ENCODE data around the gene COQ4. TPM values are rescaled to one million over a fixed set of nuclear protein-coding genes. Genes with fewer than 3 reads are reported as not detected.

Gene COQ4
- total RNA-seq, 1 donor from 2014 or later = 56.2 TPM

GRCh38 chr9:128292009-128292408 is 30.6 kb upstream of the COQ4 start:
- TF ChIP-seq CTCF (IDR thresholded peaks at IDR 0.05; ENCODE audit: unreplicated experiment) = no peak
- DNase-seq (ENCODE audit: low spot score in 2 of 2, unreplicated experiment in 2 of 2) = no peak
- peaks cover 13% of the 10 kb centered on the region for H3K36me3 Mint-ChIP-seq
- H3K4me3 Mint-ChIP-seq = no peak overlapping the region
- no peaks in the 10 kb centered on the region for H3K27me3 Mint-ChIP-seq (ENCODE audit: low read depth)
- peaks cover 1% of the 10 kb centered on the region for H3K4me1 Mint-ChIP-seq
- no peaks in the 10 kb centered on the region for H3K9me3 Mint-ChIP-seq
- H3K27ac Mint-ChIP-seq = no peak overlapping the region

- TF ChIP-seq CTCF (IDR thresholded peaks at IDR 0.05; ENCODE audit: unreplicated experiment) = no peak
- Mint-ChIP-seq H3K27me3 (ENCODE audit: low read depth) (no peaks in the 10 kb centered on the region), H3K4me1 (peaks cover 1% of the 10 kb centered on the region), H3K27ac (no peak overlapping the region), H3K9me3 (no peaks in the 10 kb centered on the region), H3K4me3 (no peak overlapping the region), H3K36me3 (peaks cover 11% of the 10 kb centered on the region)
- no peak for DNase-seq (ENCODE audit: low spot score in 2 of 2, unreplicated experiment in 2 of 2)
These were observed 29.5 kb upstream of the COQ4 start for GRCh38 chr9:128293091-128293490.

GRCh38 chr9:128294142-128294541 is 28.5 kb upstream of the COQ4 start:
- DNase-seq (ENCODE audit: low spot score in 2 of 2, unreplicated experiment in 2 of 2) = no peak
- Mint-ChIP-seq H3K4me3 (no peak overlapping the region), H3K9me3 (no peaks in the 10 kb centered on the region), H3K4me1 (peaks cover 7% of the 10 kb centered on the region), H3K27ac (no peak overlapping the region), H3K27me3 (ENCODE audit: low read depth) (no peaks in the 10 kb centered on the region), H3K36me3 (peaks cover 4% of the 10 kb centered on the region)
- no peak for TF ChIP-seq CTCF (IDR thresholded peaks at IDR 0.05; ENCODE audit: unreplicated experiment)

- peaks cover 7% of the 10 kb centered on the region for H3K4me1 Mint-ChIP-seq
- no peak overlapping the region for H3K27ac Mint-ChIP-seq
- no peaks in the 10 kb centered on the region for H3K9me3 Mint-ChIP-seq
- H3K27me3 Mint-ChIP-seq (ENCODE audit: low read depth) = no peaks in the 10 kb centered on the region
- DNase-seq (ENCODE audit: low spot score in 2 of 2, unreplicated experiment in 2 of 2) = no peak
- no peak overlapping the region for H3K4me3 Mint-ChIP-seq
- TF ChIP-seq CTCF (IDR thresholded peaks at IDR 0.05; ENCODE audit: unreplicated experiment) = no peak
- peaks cover 3% of the 10 kb centered on the region for H3K36me3 Mint-ChIP-seq
These were observed 26.1 kb upstream of the COQ4 start for GRCh38 chr9:128296340-128297220.

GRCh38 chr9:128297221-128297773 is 25.3 kb upstream of the COQ4 start:
- Mint-ChIP-seq H3K36me3 (peaks cover 3% of the 10 kb centered on the region), H3K27ac (no peak overlapping the region), H3K27me3 (ENCODE audit: low read depth) (no peaks in the 10 kb centered on the region), H3K4me1 (peaks cover 7% of the 10 kb centered on the region), H3K9me3 (no peaks in the 10 kb centered on the region), H3K4me3 (no peak overlapping the region)
- DNase-seq (ENCODE audit: low spot score in 2 of 2, unreplicated experiment in 2 of 2) = no peak
- no peak for TF ChIP-seq CTCF (IDR thresholded peaks at IDR 0.05; ENCODE audit: unreplicated experiment)
